HEK293T (cell line): ENCODE measurements around the gene COL4A4.

Experiments
- CTCF ChIA-PET: fragments of 350-600 bp; formaldehyde crosslinking; extraction: SDS; loops from one replicate; lab custom pipeline; 2021; ENCODE audit warnings: antibody characterized with exemption, inconsistent platforms; lab: Yijun Ruan, JAX
- POLR2A ChIA-PET: fragments of 350-600 bp; formaldehyde crosslinking; extraction: SDS; loops from one replicate; lab custom pipeline; 2020; ENCODE audit warnings: antibody characterized with exemption, inconsistent platforms; lab: Yijun Ruan, JAX
- DNase-seq: peaks from one replicate; pipeline ENCODE4 v3.0.0; 2012; ENCODE audit warnings: mixed read lengths; ENCODE audit errors: extremely low spot score
- ARNT ChIP-seq: fragments of 450-650 bp; IDR thresholded peaks from 2 replicates; pipeline ENCODE4 v1.6.1; 2017; ENCODE audit warnings: mild to moderate bottlenecking
- BHLHE40 ChIP-seq: fragments of 450-650 bp; IDR thresholded peaks from 2 replicates; pipeline ENCODE4 v1.6.1; 2016; ENCODE audit warnings: mild to moderate bottlenecking, moderate library complexity, borderline replicate concordance
- CTBP1 ChIP-seq: fragments of 450-650 bp; IDR thresholded peaks from 2 replicates; pipeline ENCODE4 v1.6.1; 2016; ENCODE audit warnings: borderline replicate concordance
- ELF4 ChIP-seq: fragments of 450-650 bp; IDR thresholded peaks from 2 replicates; pipeline ENCODE4 v1.6.1; 2017; ENCODE audit warnings: antibody characterized with exemption
- FOXA1 ChIP-seq: fragments of 450-650 bp; IDR thresholded peaks from 2 replicates; pipeline ENCODE4 v1.6.1; 2016; ENCODE audit warnings: mild to moderate bottlenecking
- FOXK2 ChIP-seq: fragments of 450-650 bp; IDR thresholded peaks from 2 replicates; pipeline ENCODE4 v1.6.1; 2016; ENCODE audit warnings: mild to moderate bottlenecking
- FOXM1 ChIP-seq: fragments of 450-650 bp; IDR thresholded peaks from 2 replicates; pipeline ENCODE4 v1.6.1; 2017; ENCODE audit warnings: mild to moderate bottlenecking, borderline replicate concordance
- HDGF ChIP-seq: fragments of 450-650 bp; IDR thresholded peaks from 2 replicates; pipeline ENCODE4 v1.6.1; 2017; ENCODE audit warnings: antibody characterized with exemption, borderline replicate concordance
- L3MBTL2 ChIP-seq: fragments of 450-650 bp; conservative IDR thresholded peaks from 2 replicates; pipeline ENCODE4 v1.6.1; 2016; ENCODE audit warnings: mild to moderate bottlenecking
- LEF1 ChIP-seq: fragments of 450-650 bp; IDR thresholded peaks from 2 replicates; pipeline ENCODE4 v1.6.1; 2017; ENCODE audit warnings: mild to moderate bottlenecking, borderline replicate concordance
- NFRKB ChIP-seq: fragments of 450-650 bp; IDR thresholded peaks from 2 replicates; pipeline ENCODE4 v1.6.1; 2016; ENCODE audit warnings: mild to moderate bottlenecking, moderate library complexity
- SP1 ChIP-seq: fragments of 450-650 bp; IDR thresholded peaks from 2 replicates; pipeline ENCODE4 v1.6.1; 2017
- SUZ12 ChIP-seq: fragments of 450-650 bp; IDR thresholded peaks from 2 replicates; pipeline ENCODE4 v1.6.1; 2016; ENCODE audit warnings: mild to moderate bottlenecking
- TARDBP ChIP-seq: fragments of 450-650 bp; IDR thresholded peaks from 2 replicates; pipeline ENCODE4 v1.6.1; 2016
- ZNF384 ChIP-seq: fragments of 450-650 bp; IDR thresholded peaks from 2 replicates; pipeline ENCODE4 v1.6.1; 2016
- TF ChIP-seq, protein P1 (sequence below): fragments of 450-650 bp; IDR thresholded peaks from 2 replicates; pipeline ENCODE4 v1.6.1; 2016

Gene COL4A4

DNA sequence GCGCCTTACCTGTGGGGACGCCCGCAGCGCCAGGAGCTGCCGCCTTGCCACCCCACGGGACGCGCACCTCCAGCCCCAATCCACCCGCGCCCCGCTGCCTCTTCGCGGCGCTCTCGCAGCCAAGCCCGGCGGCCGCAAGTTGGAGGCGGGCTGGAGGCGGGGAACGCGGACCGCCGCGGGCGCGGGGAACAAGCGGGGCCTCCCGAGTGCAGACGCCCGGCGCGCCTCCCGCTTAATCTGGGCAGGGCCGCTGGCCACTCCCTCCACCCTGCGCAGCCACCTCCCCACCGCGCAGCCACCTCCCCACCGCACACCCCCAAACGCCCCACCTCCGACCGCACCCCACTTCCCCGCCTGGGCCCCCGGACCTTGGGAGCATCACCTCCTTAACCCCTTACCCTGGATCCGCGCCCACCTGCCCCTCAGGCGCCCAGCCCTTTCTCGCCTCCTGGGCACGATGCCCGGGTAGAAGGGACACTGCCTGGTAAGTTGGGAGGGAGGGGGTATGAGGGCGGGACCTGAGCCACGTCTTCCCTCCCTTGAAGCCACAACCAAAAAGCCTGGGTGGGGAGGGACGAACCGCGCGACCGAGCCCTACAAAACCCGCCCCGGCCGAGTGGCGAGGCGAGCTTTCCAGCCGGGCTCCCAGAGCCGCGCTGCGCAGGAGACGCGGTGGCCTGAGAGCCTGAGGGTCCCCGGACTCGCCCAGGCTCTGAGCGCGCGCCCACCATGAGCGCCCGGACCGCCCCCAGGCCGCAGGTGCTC lies at the start of gene COL4A4, which contains the start of gene COL4A3:
COL4A4 (minus strand) TSS at position 208 of the 765 bp plus-strand sequence. CDS start 16,722 bp downstream, outside the sequence.
COL4A3 (plus strand) TSS at position 627 of the 765 bp plus-strand sequence; CDS start at position 730, 103 bp downstream.
- TF ChIP-seq HDGF (no peak), L3MBTL2 (peak; percentile 81)
- ChIA-PET POLR2A (no interaction called here), CTCF (no interaction called here)
- DNase-seq = peak; percentile 52

DNA sequence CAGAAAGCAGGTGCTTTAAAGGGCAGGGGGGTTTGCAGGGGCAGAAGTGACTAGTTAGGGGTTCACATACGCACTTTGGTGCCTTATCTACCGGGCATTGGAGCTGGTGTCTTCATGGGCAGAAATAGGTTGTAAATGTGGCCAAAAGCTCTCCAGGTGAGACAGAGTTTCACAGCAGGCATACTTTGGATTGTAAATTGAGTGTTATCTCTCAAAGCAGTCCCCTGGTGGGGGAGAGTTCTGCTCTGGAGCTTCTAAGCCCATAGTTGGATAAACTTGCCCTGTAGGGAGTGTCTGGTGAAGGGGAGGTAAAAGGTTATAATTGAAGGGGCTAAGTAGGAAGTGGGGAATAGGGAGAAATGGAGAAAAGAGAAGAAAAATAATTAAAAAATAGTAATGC lies 43.6 kb upstream of the COL4A4 start:
- TF ChIP-seq SP1 (no peak), HDGF (no peak), TARDBP (no peak), SUZ12 (no peak), FOXK2 (no peak), CTBP1 (no peak), L3MBTL2 (no peak), FOXM1 (no peak), ELF4 (no peak), ZNF384 (no peak), NFRKB (no peak), ARNT (no peak), BHLHE40 (no peak), LEF1 (no peak)
- TF ChIP-seq, protein P1, sequence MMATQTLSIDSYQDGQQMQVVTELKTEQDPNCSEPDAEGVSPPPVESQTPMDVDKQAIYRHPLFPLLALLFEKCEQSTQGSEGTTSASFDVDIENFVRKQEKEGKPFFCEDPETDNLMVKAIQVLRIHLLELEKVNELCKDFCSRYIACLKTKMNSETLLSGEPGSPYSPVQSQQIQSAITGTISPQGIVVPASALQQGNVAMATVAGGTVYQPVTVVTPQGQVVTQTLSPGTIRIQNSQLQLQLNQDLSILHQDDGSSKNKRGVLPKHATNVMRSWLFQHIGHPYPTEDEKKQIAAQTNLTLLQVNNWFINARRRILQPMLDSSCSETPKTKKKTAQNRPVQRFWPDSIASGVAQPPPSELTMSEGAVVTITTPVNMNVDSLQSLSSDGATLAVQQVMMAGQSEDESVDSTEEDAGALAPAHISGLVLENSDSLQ = no peak
- ChIA-PET POLR2A (no interaction called here), CTCF (no interaction called here)
- DNase-seq = no peak

DNA sequence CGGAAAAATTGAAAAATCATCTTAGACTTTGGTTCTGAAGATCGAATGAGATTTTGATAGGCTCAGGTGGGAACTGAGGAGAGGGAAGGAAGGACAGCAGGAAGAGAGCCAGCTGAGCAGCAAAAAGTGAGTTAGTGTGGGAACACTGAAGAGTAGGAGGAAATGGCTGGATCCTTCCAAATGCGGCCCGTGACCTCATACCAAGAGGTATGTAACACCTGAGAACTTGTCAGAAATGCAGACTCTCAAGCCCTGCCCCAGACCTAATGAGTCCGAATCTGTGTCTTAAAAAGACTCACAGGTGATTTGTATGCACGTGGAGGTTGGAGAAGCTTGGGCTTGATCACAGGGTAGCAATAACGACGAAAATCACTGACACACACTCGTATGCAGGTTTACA lies 42.4 kb upstream of the COL4A4 start:
- TF ChIP-seq SP1 = no peak
- TF ChIP-seq FOXM1 = no peak
- POLR2A ChIA-PET = no interaction called here
- CTCF ChIA-PET = no interaction called here
- no peak for DNase-seq

DNA sequence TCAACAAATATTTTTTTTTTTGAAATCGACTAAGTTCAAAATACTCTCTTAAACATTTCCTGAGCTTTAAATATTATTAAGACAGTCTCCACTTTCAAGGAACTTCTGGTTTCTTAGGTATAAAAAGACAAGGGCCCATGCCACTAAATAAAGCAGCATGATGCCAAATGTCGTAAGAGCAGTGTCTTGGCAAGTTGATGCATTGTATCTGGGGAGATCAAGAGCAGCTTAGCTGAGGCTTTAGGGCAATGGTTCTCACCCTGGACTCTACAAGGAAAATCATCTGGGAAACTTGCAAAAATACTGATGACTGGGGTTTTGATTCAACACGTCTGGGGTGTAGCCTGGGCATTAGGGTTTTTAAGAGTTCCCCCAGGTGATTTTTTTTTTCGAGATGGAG lies 41.7 kb upstream of the COL4A4 start:
- DNase-seq = no peak
- TF ChIP-seq BHLHE40 = no peak
- no peak for TF ChIP-seq L3MBTL2
- no peak for TF ChIP-seq FOXM1
- TF ChIP-seq NFRKB = no peak
- no peak for TF ChIP-seq ARNT
- no peak for TF ChIP-seq LEF1
- no peak for TF ChIP-seq HDGF
- no peak for TF ChIP-seq SP1
- TF ChIP-seq SUZ12 = no peak
- TF ChIP-seq TARDBP = no peak
- no peak for TF ChIP-seq CTBP1
- TF ChIP-seq ZNF384 = no peak
- TF ChIP-seq, protein P1 = no peak
- no peak for TF ChIP-seq FOXK2
- TF ChIP-seq FOXA1 = no peak
- TF ChIP-seq ELF4 = no peak
- ChIA-PET POLR2A (no interaction called here), CTCF (no interaction called here)

DNA sequence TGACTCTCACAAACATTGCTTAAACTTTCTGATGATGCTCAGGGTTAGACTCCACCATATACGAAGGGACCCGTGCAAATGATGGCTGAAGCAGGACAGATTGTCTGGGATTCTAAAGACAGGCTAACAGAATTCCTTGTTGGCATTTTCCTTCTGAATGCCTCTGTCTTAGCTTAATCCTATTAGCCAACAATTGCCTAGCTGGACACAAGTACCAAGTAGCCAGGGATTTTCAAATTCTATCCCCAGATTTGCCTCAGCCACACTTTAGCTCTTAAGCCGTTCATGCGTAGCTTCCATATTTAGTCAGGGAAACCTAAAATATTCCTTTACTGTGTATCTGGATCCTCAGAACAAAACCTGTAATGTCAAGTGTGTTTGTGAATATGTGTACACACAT lies 40.4 kb upstream of the COL4A4 start:
- TF ChIP-seq ARNT (no peak), NFRKB (no peak), LEF1 (no peak), HDGF (no peak), TARDBP (no peak), BHLHE40 (no peak), CTBP1 (no peak), ELF4 (no peak), FOXK2 (no peak), L3MBTL2 (no peak), SP1 (no peak), ZNF384 (no peak), SUZ12 (no peak), FOXA1 (no peak), FOXM1 (no peak)
- TF ChIP-seq, protein P1 = no peak
- CTCF ChIA-PET = no interaction called here
- POLR2A ChIA-PET = no interaction called here
- no peak for DNase-seq

DNA sequence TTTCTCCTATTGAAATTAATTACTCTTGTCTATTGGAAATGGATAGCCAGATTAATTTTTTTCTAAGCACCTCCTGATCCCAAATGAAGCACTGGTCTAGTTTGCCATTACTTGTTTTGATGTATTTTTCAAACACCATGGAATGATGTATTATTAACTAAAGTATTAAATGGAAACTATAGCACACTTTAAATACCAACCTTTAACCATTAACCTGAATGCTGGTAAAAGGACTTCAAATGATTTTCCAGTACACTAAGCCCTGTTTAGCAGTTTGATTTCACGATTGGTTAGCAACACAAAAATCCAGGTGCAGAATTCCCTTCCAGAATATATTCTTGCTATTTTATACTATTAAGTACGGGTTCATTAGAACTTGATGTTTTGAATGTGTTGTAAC lies 37.8 kb upstream of the COL4A4 start:
- ChIA-PET POLR2A (no interaction called here), CTCF (no interaction called here)
- DNase-seq = no peak
- no peak for TF ChIP-seq ARNT
- no peak for TF ChIP-seq SUZ12
- no peak for TF ChIP-seq ZNF384
- no peak for TF ChIP-seq FOXK2
- no peak for TF ChIP-seq LEF1
- TF ChIP-seq, protein P1 = no peak
- no peak for TF ChIP-seq SP1
- no peak for TF ChIP-seq FOXM1
- TF ChIP-seq L3MBTL2 = no peak
- no peak for TF ChIP-seq FOXA1
- TF ChIP-seq ELF4 = no peak
